Measurements from ENCODE around the gene PRM2. TPM values are rescaled to one million over a fixed set of nuclear protein-coding genes. Genes with fewer than 3 reads are reported as not detected.

PRM2 gene
- total and polyA plus RNA-seq, 2 of the 8 experiments (the other 6 are each of a cell fraction or from before 2014, with no cell fraction given) = not detected

DNA sequence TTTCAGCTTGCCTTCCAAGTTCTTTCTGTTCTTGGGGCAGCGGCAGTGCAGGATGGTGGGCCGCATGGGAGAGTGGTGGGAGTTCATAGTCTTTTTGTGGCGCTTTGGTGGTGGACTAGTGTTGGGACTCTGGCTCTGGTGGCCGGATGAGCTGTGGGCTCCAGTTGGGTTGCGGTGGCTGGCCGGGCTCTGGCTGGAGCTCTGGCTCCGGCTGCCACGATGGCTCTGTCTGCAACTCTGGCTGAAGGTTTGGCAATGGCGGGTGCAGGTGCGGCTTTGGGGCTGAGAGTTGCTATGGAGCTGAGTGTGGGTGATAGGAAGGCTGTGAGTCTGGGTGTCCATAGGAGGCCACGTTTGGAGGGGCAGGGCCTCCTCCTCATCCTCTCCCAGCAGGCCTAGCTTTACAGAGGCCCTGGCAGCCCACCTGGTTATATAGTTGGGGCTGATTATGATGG lies 7.3 kb downstream of the PRM2 start, which contains the start of gene TNP2 (continued):
- no peak for TF ChIP-seq NRF1 (IDR thresholded peaks at IDR 0.05; ENCODE audit: low read depth, low read length)

Measured in H1 (cell line).